Tibial nerve (tissue), 4 donors: ENCODE results near the gene POU2AF3. TPM values are rescaled to one million over a fixed set of nuclear protein-coding genes. Genes with fewer than 3 reads are reported as not detected.
A peak's percentile ranks its signal among the peaks of the same experiment; 100 is the strongest.
"Not testable (repeated sequence)": the region's sequence is repeated elsewhere in the genome, so short reads cannot be mapped to it uniquely, and the experiment has no call there.

Source experiments
- DNase-seq, 2 donors: peaks; one replicate each; pipeline ENCODE4 v3.0.0-alpha.2; 2019; ENCODE audit warnings: low spot score in 2 of 2
- H3K27ac ChIP-seq, 4 donors: fragments of 200-600 bp; sonication (generic) in 3 of 4; one replicate each; pipeline ENCODE4 v1.5.1; 2017 to 2019; ENCODE audit warnings: mild to moderate bottlenecking in 1 of 4
- H3K27me3 ChIP-seq, 2 donors: fragments of 200-600 bp; sonication (generic) in 1 of 2; one replicate each; pipeline versions ENCODE4 v1.5.1 to v1.6.0; 2017 to 2019
- H3K36me3 ChIP-seq, 3 donors: fragments of 200-600 bp; sonication (generic); one replicate each; pipeline ENCODE4 v1.5.1; 2018 to 2019
- H3K4me1 ChIP-seq, 4 donors: fragments of 200-600 bp; sonication (generic) in 3 of 4; one replicate each; pipeline ENCODE4 v1.5.1; 2017 to 2019
- H3K4me3 ChIP-seq, 4 donors: fragments of 200-600 bp; sonication (generic) in 3 of 4; one replicate each; pipeline ENCODE4 v1.5.1; 2017 to 2019; ENCODE audit warnings: mild to moderate bottlenecking in 1 of 4, moderate library complexity in 1 of 4
- H3K9me3 ChIP-seq, 4 donors: fragments of 200-600 bp; sonication (generic) in 3 of 4; one replicate each; pipeline ENCODE4 v1.5.1; 2017 to 2019
- EP300 ChIP-seq, 2 donors: sonication (generic); formaldehyde crosslinking; IDR thresholded peaks; one replicate each; pipeline ENCODE4 v1.6.1; 2017; ENCODE audit warnings: antibody characterized with exemption in 2 of 2, mild to moderate bottlenecking in 1 of 2
- POLR2A ChIP-seq, 2 donors: fragments of 450-650 bp; IDR thresholded peaks; one replicate each; pipeline ENCODE4 v1.6.1; 2017; ENCODE audit warnings: antibody characterized with exemption in 2 of 2, mild to moderate bottlenecking in 2 of 2, moderate library complexity in 2 of 2
- whole genome bisulfite sequencing, 2 donors: methylation state at CpG; one replicate each; pipeline ENCODE4 v1.1.5; 2018; 5-methylcytosine and 5-hydroxymethylcytosine counted together
- total RNA-seq, 4 donors: library from RNA; depleted of rRNA; stranded (reverse); fragments of >200 nt; gene quantifications; one replicate each; pipeline ENCODE4 v1.1.0, GENCODE V29; 2016
- TF ChIP-seq, protein P1 (sequence below), 5 experiments: fragments of 200-600 bp in 3 of 5; fragments of 450-650 bp in 2 of 5; sonication (generic) in 3 of 5; IDR thresholded peaks; one replicate each; pipeline ENCODE4 v1.5.1; 2016 to 2019; ENCODE audit warnings: antibody characterized with exemption in 5 of 5, mild to moderate bottlenecking in 3 of 5, moderate library complexity in 2 of 5

The POU2AF3 gene
- total RNA-seq, 4 donors from 2014 or later: 0.87 to 4.4 (median 2.3) TPM

GRCh38 chr11:111272420-111272819 lies 25.9 kb upstream of the POU2AF3 start:
- H3K9me3 ChIP-seq: no peaks in the 10 kb centered on the region
- peaks cover 0 to 20% (median 4%) of the 10 kb centered on the region in 4 donors for H3K4me1 ChIP-seq
- no peaks in the 10 kb centered on the region for H3K27me3 ChIP-seq
- no peak for DNase-seq
- H3K36me3 ChIP-seq: no peaks in the 10 kb centered on the region
- TF ChIP-seq EP300 (IDR thresholded peaks at IDR 0.05) (no peak), POLR2A (IDR thresholded peaks at IDR 0.05) (no peak)
- TF ChIP-seq, protein P1, sequence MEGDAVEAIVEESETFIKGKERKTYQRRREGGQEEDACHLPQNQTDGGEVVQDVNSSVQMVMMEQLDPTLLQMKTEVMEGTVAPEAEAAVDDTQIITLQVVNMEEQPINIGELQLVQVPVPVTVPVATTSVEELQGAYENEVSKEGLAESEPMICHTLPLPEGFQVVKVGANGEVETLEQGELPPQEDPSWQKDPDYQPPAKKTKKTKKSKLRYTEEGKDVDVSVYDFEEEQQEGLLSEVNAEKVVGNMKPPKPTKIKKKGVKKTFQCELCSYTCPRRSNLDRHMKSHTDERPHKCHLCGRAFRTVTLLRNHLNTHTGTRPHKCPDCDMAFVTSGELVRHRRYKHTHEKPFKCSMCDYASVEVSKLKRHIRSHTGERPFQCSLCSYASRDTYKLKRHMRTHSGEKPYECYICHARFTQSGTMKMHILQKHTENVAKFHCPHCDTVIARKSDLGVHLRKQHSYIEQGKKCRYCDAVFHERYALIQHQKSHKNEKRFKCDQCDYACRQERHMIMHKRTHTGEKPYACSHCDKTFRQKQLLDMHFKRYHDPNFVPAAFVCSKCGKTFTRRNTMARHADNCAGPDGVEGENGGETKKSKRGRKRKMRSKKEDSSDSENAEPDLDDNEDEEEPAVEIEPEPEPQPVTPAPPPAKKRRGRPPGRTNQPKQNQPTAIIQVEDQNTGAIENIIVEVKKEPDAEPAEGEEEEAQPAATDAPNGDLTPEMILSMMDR (IDR thresholded peaks at IDR 0.05): no peak
- WGBS, 2 donors: 92 to 94% methylated on average over 3 of the region's 3 CpGs
- H3K27ac ChIP-seq: no peak overlapping the region
- no peak overlapping the region for H3K4me3 ChIP-seq

DNA sequence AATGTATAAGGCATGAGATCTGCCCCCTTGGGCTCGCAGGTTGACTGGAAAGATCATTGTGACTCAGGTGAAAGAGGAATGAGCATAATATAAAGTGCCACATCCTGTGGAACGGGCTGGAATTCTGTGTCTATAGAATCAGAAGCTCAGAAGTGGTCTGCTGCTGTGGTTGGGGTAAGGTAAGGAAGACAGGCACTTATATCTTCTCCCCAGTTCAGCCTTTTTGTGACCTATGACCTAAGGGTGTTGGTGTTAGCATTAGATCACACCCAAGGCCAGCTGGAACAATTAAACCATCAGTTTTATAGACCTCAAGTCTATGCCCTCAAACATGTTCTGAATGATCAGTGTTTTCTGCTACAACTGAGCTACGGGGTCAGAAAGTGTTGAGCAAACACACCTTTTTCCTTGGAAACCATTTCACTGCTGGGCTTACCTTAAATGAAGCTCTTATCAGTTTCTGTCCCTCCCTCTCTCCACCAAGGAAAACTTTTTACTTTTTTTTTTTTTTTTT lies 15.7 kb upstream of the POU2AF3 start:
- 67 to 68% methylated on average over 3 of the region's 3 CpGs for WGBS, 2 donors
- H3K4me3 ChIP-seq: no peak overlapping the region

DNA sequence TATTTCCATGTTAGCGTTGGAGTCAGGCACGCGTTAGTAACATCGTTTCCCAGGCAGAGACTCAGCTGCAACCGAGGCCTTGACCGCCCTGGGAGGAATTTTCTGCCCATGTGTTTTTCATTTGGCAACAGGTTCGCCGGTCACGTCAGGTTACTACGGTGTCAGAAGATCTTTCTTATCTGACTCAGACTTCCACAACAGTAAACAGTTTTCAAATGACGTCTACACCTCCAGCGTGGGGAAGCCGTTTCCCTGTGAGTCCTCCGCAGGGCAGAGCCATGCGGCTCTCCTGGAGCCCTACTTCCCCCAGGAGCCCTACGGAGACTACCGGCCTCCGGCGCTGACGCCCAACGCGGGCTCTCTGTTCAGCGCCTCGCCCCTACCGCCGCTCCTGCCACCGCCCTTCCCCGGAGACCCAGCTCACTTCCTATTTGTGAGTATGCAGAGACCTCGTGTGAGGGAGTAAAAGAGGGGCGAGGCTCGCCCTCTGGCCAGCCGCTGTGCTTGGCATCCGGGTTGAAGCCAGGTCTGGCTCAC lies 14.3 kb upstream of the POU2AF3 start:
- 63 to 73% methylated on average over 32 to 33 of the region's 33 CpGs for WGBS, 2 donors
- H3K36me3 ChIP-seq: no peaks in the 10 kb centered on the region
- peak overlapping the region in 2 of 4 donors; percentile 7 to 24 for H3K4me3 ChIP-seq
- no peaks in the 10 kb centered on the region for H3K9me3 ChIP-seq
- H3K4me1 ChIP-seq: peaks cover 0 to 16% (median 0%) of the 10 kb centered on the region in 4 donors
- H3K27ac ChIP-seq: peak overlapping the region in 1 of 4 donors; percentile 48
- DNase-seq: peak; percentile 54 to 58
- TF ChIP-seq EP300 (IDR thresholded peaks at IDR 0.05) (peak in 1 of 2 donors; percentile 42), POLR2A (IDR thresholded peaks at IDR 0.05) (no peak)
- H3K27me3 ChIP-seq: no peaks in the 10 kb centered on the region

More for the DNA sequence above, 15.7 kb upstream of the POU2AF3 start:
- Histone ChIP-seq H3K9me3 (no peaks in the 10 kb centered on the region), H3K27me3 (no peaks in the 10 kb centered on the region), H3K27ac (no peak overlapping the region), H3K4me1 (peaks cover 0 to 16% (median 0%) of the 10 kb centered on the region in 4 donors), H3K36me3 (no peaks in the 10 kb centered on the region)
- no peak for DNase-seq
- no peak for TF ChIP-seq POLR2A (IDR thresholded peaks at IDR 0.05)
- no peak for TF ChIP-seq EP300 (IDR thresholded peaks at IDR 0.05)
- TF ChIP-seq, protein P1 (IDR thresholded peaks at IDR 0.05): no peak

- no peaks in the 10 kb centered on the region for H3K27me3 ChIP-seq
- peaks cover 0 to 16% (median 0%) of the 10 kb centered on the region in 4 donors for H3K4me1 ChIP-seq
- 75 to 76% methylated on average over 18 of the region's 18 CpGs for WGBS, 2 donors
- TF ChIP-seq, protein P1 (IDR thresholded peaks at IDR 0.05): no peak
- no peak for TF ChIP-seq POLR2A (IDR thresholded peaks at IDR 0.05)
- TF ChIP-seq EP300 (IDR thresholded peaks at IDR 0.05): no peak
- H3K9me3 ChIP-seq: no peaks in the 10 kb centered on the region
- no peak overlapping the region for H3K4me3 ChIP-seq
- no peaks in the 10 kb centered on the region for H3K36me3 ChIP-seq
- no peak for DNase-seq
- no peak overlapping the region for H3K27ac ChIP-seq
Measured at GRCh38 chr11:111285189-111286091, 12.9 kb upstream of the POU2AF3 start.

DNA sequence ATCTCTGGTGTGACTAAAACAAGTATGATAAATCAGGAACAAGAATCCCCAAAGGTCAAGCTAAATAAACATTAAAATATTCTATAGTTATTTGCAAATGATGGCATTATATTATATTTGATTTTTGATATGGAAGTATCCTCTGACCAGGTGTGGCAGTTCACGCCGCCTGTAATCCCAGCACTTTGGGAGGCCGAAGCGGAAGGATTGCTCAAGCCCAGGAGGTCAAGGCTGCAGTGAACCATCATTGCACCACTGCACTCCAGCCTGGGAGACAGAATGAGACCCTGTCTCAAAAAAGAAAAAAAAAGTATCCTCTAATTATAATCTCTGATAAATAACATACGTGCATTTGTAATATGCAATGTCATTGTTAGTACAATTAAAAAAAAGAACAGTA lies 6.6 kb upstream of the POU2AF3 start:
- Histone ChIP-seq H3K36me3 (no peaks in the 10 kb centered on the region), H3K4me1 (no peaks in the 10 kb centered on the region), H3K9me3 (no peaks in the 10 kb centered on the region), H3K27me3 (no peaks in the 10 kb centered on the region), H3K4me3 (no peak overlapping the region), H3K27ac (no peak overlapping the region)
- DNase-seq: no peak
- 97 to 98% methylated on average over 5 of the region's 5 CpGs for WGBS, 2 donors
- no peak for TF ChIP-seq EP300 (IDR thresholded peaks at IDR 0.05)
- TF ChIP-seq, protein P1 (IDR thresholded peaks at IDR 0.05): no peak
- TF ChIP-seq POLR2A (IDR thresholded peaks at IDR 0.05): no peak

- H3K27me3 ChIP-seq, H3K36me3 ChIP-seq, H3K27ac ChIP-seq, DNase-seq, H3K4me3 ChIP-seq, H3K9me3 ChIP-seq, H3K4me1 ChIP-seq: not testable (repeated sequence)
- WGBS, 2 donors: 87 to 96% methylated on average over 1 of the region's 1 CpG
Measured at GRCh38 chr11:111292408-111292807, 5.9 kb upstream of the POU2AF3 start.
